ENCODE data around the gene FAT1.

The FAT1 gene

GRCh38 chr4:186647821-186648220 is 75.8 kb downstream of the FAT1 start:
- no peak for DNase-seq

- DNase-seq, result no peak
These were observed 78.9 kb downstream of the FAT1 start for GRCh38 chr4:186644737-186645261.

DNA sequence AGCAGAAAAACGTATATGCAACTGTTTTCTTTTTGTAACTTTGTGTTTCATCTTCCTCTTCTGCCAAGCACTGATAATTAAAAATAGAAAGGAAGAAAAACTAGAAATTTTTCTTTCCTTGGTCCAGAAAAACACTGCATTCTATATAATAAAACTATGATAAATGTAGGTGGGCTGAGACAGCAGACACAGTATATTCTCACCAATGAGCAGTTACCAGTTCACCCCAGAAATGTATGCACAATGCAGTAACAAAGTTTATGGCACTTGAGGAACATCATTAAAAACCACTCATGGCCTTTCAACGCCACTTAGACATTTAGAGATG is 79.4 kb downstream of the FAT1 start:
- no peak for DNase-seq

GRCh38 chr4:186643501-186644310 is 80.0 kb downstream of the FAT1 start:
- DNase-seq, result no peak

GRCh38 chr4:186642998-186643397 is 80.7 kb downstream of the FAT1 start:
- DNase-seq, result no peak

- DNase-seq, result no peak
These were observed 81.1 kb downstream of the FAT1 start for GRCh38 chr4:186642530-186642929.

DNA sequence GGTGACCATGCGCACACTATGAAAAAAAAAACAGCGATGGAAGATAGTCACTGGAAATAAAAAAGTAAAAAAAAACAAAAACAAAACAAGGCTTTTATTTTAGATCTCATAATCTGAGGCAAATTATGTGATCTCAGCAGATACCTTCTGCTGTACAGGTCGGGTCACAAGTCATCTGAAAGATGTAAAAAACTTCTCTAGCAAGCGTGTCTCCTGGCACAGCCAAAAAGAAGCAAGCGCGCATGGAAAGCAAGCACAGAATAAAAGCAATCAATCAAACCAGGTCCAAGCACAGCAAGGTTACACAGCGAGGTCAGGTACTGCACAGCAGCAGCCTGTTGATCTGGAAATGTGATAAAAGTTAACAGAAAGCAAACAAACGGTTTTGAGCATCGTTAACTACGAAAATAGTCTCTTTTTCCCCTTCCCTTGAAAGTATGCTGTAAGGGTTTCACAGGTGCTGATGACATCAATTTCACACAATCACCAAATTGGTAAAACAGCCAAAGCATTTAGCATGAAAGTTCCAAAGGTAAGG is 89.0 kb downstream of the FAT1 start:
- DNase-seq, result no peak

- no peak for DNase-seq
These were observed 89.8 kb downstream of the FAT1 start for GRCh38 chr4:186633844-186634243.

DNA sequence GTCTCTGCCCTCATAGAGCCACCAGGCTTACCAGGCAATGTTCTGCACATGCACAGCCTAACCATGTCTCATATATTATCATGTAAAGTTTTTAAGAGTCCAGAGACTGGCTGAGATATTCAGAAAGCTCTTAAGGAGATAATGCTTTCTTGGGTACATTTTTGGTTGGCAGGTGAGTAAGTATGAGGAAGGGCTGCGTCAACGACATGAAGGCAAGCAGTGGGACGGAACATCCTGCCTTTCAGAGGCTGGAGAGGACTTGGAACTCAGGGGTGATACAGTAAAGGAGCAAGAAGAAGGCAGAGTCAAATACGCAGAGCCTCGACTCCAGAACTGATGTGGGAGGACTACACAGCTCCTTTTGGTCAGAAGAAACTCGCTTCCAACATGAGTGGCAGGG is 93.5 kb downstream of the FAT1 start:
- no peak for DNase-seq

DNA sequence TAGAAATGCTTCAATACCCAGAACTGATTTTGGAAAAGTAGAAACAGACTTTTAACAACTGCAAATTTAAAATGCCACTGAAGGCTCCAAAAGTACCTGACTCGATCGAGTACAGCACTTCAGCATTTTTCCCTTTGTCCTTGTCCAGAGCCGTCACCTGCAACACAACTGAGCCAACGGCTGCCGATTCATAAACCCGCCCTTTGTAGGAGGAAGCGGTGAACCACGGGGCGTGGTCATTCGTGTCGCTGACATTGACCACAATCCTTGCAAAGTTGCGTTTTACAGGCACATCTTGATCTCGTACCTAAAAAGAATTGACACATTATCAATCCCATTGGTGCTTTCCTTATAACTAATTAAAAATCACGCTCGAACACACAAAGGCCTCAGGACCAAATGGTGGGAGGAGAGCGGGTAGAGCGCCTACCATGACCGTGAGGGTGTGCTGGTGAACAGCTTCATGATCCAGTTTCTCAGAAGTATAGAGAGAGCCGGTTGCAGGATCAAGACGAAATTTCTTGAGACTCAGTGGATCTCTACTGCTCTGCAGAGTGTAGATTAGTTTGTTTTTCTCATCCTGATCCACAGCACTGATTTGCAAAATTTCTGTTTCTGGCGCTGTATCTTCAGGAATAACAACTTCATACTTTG is 95.5 kb downstream of the FAT1 start:
- DNase-seq, result no peak

GRCh38 chr4:186627226-186627865 is 96.3 kb downstream of the FAT1 start:
- no peak for DNase-seq

- no peak for DNase-seq
These were observed 98.7 kb downstream of the FAT1 start for GRCh38 chr4:186624951-186625350.

- no peak for DNase-seq
These were observed 100.1 kb downstream of the FAT1 start for GRCh38 chr4:186623546-186623945.

GRCh38 chr4:186622788-186623464 is 100.7 kb downstream of the FAT1 start:
- DNase-seq, result no peak

- DNase-seq, result no peak
These were observed 101.6 kb downstream of the FAT1 start for GRCh38 chr4:186621959-186622553.

GRCh38 chr4:186619088-186619487 is 104.6 kb downstream of the FAT1 start:
- no peak for DNase-seq

GRCh38 chr4:186617921-186618320 is 105.7 kb downstream of the FAT1 start:
- DNase-seq, result no peak

DNA sequence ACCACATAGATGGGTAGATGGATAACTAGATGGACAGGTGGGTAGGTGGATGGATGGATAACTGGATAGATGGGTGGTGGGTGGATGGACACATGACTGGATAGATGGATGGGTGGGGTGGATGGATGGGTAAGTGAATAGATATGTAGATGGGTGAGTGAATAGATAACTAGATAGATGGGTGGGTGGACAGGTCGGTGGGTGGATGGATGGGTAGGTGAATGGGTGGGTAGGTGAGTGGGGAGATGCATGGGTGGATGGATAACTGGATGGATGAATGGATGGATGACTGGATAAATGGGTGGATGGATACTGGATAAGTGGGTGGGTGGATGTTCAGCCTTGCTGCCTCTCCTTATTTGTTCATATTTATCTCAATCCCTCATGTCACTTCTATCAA is 116.2 kb downstream of the FAT1 start:
- no peak for DNase-seq

GRCh38 chr4:186606591-186606992 is 117.1 kb downstream of the FAT1 start:
- DNase-seq, result no peak

- DNase-seq, result no peak
These were observed 118.3 kb downstream of the FAT1 start for GRCh38 chr4:186605261-186605865.

GRCh38 chr4:186604124-186604807 is 119.4 kb downstream of the FAT1 start:
- no peak for DNase-seq

DNA sequence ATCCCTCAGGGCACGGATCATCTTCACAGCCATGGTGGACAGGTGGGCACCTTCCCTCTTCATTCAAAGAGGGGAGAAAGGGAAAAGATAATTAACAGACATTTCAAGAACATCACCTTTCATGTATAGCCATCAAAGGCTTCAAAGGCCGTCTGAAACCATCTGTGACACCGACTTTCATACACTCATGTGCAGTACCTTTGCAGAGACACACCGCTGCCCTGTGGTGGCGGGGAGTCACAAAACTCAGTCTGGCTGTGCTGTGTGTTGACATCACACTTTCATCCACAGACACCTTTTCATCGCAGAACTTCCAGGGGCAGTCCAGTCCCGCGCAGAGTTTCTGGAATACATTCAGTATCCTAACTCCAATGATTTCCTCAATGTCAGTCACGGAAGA is 120.7 kb downstream of the FAT1 start:
- DNase-seq, result no peak
